Aorta (tissue), 5 donors: Measurements from ENCODE around the gene UGCG. TPM values are rescaled to one million over a fixed set of nuclear protein-coding genes. Genes with fewer than 3 reads are reported as not detected.
"Not testable (repeated sequence)": the region's sequence is repeated elsewhere in the genome, so short reads cannot be mapped to it uniquely, and the experiment has no call there.

ENCODE experiments used
- ATAC-seq: fragments of 200-7000 bp; cut with Tn5 transposase; one replicate; pipeline ENCODE4 v1.9.1; 2022; ENCODE audit warnings: moderate library complexity; ENCODE audit not compliant: low FRiP score
- DNase-seq, 2 donors: peaks; one replicate each; pipeline ENCODE4 v3.0.0-alpha.2; 2020
- H3K27ac ChIP-seq, 2 donors: one replicate each; pipeline ENCODE4 v1.5.1; 2013; ENCODE audit warnings: low read length in 2 of 2, mild to moderate bottlenecking in 2 of 2, moderate library complexity in 2 of 2, control low read depth in 1 of 2, inconsistent platforms in 1 of 2, low read depth in 1 of 2
- H3K27me3 ChIP-seq, 2 donors: one replicate each; pipeline ENCODE4 v1.6.1; 2013; ENCODE audit warnings: control low read depth in 1 of 2, low read length in 1 of 2, mild to moderate bottlenecking in 1 of 2, moderate library complexity in 1 of 2; ENCODE audit not compliant: insufficient read depth in 2 of 2, control insufficient read depth in 1 of 2
- H3K36me3 ChIP-seq, 2 donors: one replicate each; pipeline ENCODE4 v1.6.1; 2013; ENCODE audit warnings: control low read depth in 1 of 2, low read length in 1 of 2, mild to moderate bottlenecking in 1 of 2; ENCODE audit not compliant: insufficient read depth in 2 of 2, control insufficient read depth in 1 of 2
- H3K4me1 ChIP-seq, 2 donors: one replicate each; pipeline ENCODE4 v1.6.1; 2013; ENCODE audit warnings: low read length in 2 of 2, control low read depth in 1 of 2, mild to moderate bottlenecking in 1 of 2, moderate library complexity in 1 of 2; ENCODE audit not compliant: insufficient read depth in 2 of 2, control insufficient read depth in 1 of 2
- H3K4me3 ChIP-seq, 2 donors: one replicate each; pipeline ENCODE4 v1.5.1; 2013; ENCODE audit warnings: low read length in 2 of 2, control low read depth in 1 of 2, mild to moderate bottlenecking in 1 of 2
- H3K9me3 ChIP-seq: one replicate; pipeline ENCODE4 v1.6.1; 2013; ENCODE audit warnings: mild to moderate bottlenecking, low read length; ENCODE audit not compliant: control insufficient read depth
- WGBS, 2 donors: extraction: QIAGEN DNeasy Blood & Tissue Kit; methylation state at CpG; one replicate each; pipeline ENCODE4 v1.1.7; 2013; 5-methylcytosine and 5-hydroxymethylcytosine counted together
- intact Hi-C, 2 donors: fragments of 100-400 bp; cut with DNase I; formaldehyde crosslinking; loops; one replicate each; pipeline versions ENCODE4 v1.14.2 to v1.15.0; 2022
- polyA plus RNA-seq, 2 donors: library from polyadenylated mRNA; stranded (reverse); fragments of 200-250 nt; gene quantifications; one replicate each; pipeline ENCODE4 v1.2.3, GENCODE V29; 2013
- total RNA-seq, 2 donors: library from RNA; stranded (reverse); fragmentation: NEBNext Ultra II Directional; extraction: Animal tissue kit (Norgen Biotek cat#: 25700); gene quantifications; one replicate each; pipeline ENCODE4 v1.2.1, GENCODE V29; 2021
- donor health status: healthy with polysubstance abuse.
- donor health status: Bipolar disorder and iron deficiency.
- donor health status: DM: no; HTN: no; CAD: no.
- donor health status: DM: no; HTN: no; CAD: no.
- donor health status: DM: yes; HTN: yes; CAD: no.

The UGCG gene
- total and polyA plus RNA-seq, 4 donors: 7.9 to 51.2 (median 23.4) TPM

DNA sequence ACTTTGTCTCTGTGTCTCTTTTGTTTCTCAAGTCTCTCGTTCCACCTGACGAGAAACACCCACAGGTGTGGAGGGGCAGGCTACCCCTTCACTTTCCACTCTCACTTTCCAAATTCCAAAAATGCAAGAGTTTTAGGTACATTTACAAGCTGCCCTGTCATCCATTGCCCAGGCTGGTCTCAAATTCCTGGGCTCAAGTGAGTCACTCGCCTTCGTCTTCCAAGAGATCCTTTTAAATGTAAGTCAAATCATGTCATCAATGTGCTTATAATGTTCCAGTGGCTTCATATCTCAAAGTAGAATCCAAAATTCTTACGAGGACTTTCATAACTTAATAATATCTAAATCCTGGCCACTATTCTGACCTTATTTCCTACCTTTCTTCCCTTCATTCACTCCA lies 20.4 kb upstream of the UGCG start:
- H3K4me3 ChIP-seq: no peak overlapping the region
- ATAC-seq (no peak), DNase-seq (no peak)
- H3K27ac ChIP-seq: no peak overlapping the region
- H3K9me3 ChIP-seq: no peaks in the 10 kb centered on the region
- H3K4me1 ChIP-seq: no peaks in the 10 kb centered on the region
- H3K27me3 ChIP-seq: no peaks in the 10 kb centered on the region
- intact Hi-C loops: no loop called here
- 95% methylated on average over 5 of the region's 5 CpGs for WGBS, 2 donors
- H3K36me3 ChIP-seq: no peaks in the 10 kb centered on the region

- DNase-seq: no peak
- Histone ChIP-seq H3K4me3 (no peak overlapping the region), H3K4me1 (no peaks in the 10 kb centered on the region), H3K27me3 (no peaks in the 10 kb centered on the region), H3K36me3 (no peaks in the 10 kb centered on the region), H3K27ac (no peak overlapping the region), H3K9me3 (no peaks in the 10 kb centered on the region)
- intact Hi-C loops: no loop called here
- 79 to 84% methylated on average over 2 of the region's 2 CpGs for WGBS, 2 donors
- no peak for ATAC-seq
Observed at GRCh38 chr9:111877420-111877819, 19.2 kb upstream of the UGCG start.

GRCh38 chr9:111878946-111879345 lies 17.7 kb upstream of the UGCG start:
- ATAC-seq: no peak
- no peak overlapping the region for H3K4me3 ChIP-seq
- H3K27me3 ChIP-seq: no peaks in the 10 kb centered on the region
- H3K27ac ChIP-seq: no peak overlapping the region
- DNase-seq: no peak
- no peaks in the 10 kb centered on the region for H3K4me1 ChIP-seq
- H3K36me3 ChIP-seq: no peaks in the 10 kb centered on the region
- H3K9me3 ChIP-seq: no peaks in the 10 kb centered on the region
- intact Hi-C loops: no loop called here
- WGBS, 2 donors: 63 to 84% methylated on average over 3 of the region's 3 CpGs

GRCh38 chr9:111886983-111887718 lies 9.5 kb upstream of the UGCG start:
- DNase-seq: no peak
- peaks cover 0 to 2% of the 10 kb centered on the region in 2 donors for H3K36me3 ChIP-seq

GRCh38 chr9:111890334-111890733 lies 6.3 kb upstream of the UGCG start:
- no peak overlapping the region for H3K4me3 ChIP-seq

More at GRCh38 chr9:111886983-111887718, 9.5 kb upstream of the UGCG start:
- intact Hi-C loops: no loop called here
- no peaks in the 10 kb centered on the region for H3K9me3 ChIP-seq
- no peak for ATAC-seq
- H3K4me3 ChIP-seq: no peak overlapping the region
- no peaks in the 10 kb centered on the region for H3K4me1 ChIP-seq
- H3K27ac ChIP-seq: no peak overlapping the region
- 88 to 91% methylated on average over 19 of the region's 19 CpGs for WGBS, 2 donors
- H3K27me3 ChIP-seq: no peaks in the 10 kb centered on the region

GRCh38 chr9:111890867-111891266 lies 5.7 kb upstream of the UGCG start:
- intact Hi-C loops, ATAC-seq, H3K4me3 ChIP-seq, H3K9me3 ChIP-seq, H3K4me1 ChIP-seq, H3K27me3 ChIP-seq, H3K36me3 ChIP-seq, H3K27ac ChIP-seq, DNase-seq: not testable (repeated sequence)
- 78 to 98% methylated on average over 2 to 3 of the region's 3 CpGs for WGBS, 2 donors

More at GRCh38 chr9:111890334-111890733, 6.3 kb upstream of the UGCG start:
- 90 to 95% methylated on average over 2 of the region's 2 CpGs for WGBS, 2 donors
- Histone ChIP-seq H3K4me1 (no peaks in the 10 kb centered on the region), H3K27me3 (no peaks in the 10 kb centered on the region), H3K27ac (no peak overlapping the region), H3K36me3 (peaks cover 0 to 2% of the 10 kb centered on the region in 2 donors), H3K9me3 (no peaks in the 10 kb centered on the region)
- intact Hi-C loops: no loop called here
- ATAC-seq (no peak), DNase-seq (no peak)

DNA sequence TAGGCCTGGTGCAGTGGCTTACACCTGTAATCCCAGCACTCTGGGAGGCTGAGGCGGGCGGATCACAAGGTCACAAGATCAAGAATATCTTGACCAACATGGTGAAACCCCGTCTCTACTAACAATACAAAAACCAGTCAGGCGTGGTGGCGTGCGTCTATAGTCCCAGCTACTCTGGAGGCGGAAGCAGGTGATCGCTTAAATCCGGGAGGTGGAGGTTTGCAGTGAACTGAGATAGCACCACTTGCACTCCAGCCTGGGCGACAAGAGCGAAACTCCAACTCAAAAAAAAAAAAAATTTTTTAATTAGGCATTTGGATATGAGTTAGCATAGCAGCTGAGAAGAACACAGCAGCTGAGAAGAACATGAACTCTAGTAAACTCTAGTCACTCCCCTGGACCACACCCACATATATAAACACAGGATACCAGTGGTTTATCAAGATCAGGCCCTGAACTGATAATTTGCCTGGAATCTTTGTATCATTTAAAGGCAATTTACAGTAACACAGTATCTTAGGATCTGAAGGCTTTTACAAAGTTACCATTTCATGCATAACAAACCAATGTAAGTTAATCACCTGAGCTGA lies 4.6 kb upstream of the UGCG start:
- peaks cover 0 to 2% of the 10 kb centered on the region in 2 donors for H3K36me3 ChIP-seq
- 90% methylated on average over 11 of the region's 11 CpGs for WGBS, 2 donors
- intact Hi-C loops: no loop called here
- no peaks in the 10 kb centered on the region for H3K27me3 ChIP-seq
- H3K4me3 ChIP-seq: no peak overlapping the region
- H3K9me3 ChIP-seq: no peaks in the 10 kb centered on the region
- H3K4me1 ChIP-seq: no peaks in the 10 kb centered on the region
- no peak overlapping the region for H3K27ac ChIP-seq
- no peak for ATAC-seq
- DNase-seq: no peak

DNA sequence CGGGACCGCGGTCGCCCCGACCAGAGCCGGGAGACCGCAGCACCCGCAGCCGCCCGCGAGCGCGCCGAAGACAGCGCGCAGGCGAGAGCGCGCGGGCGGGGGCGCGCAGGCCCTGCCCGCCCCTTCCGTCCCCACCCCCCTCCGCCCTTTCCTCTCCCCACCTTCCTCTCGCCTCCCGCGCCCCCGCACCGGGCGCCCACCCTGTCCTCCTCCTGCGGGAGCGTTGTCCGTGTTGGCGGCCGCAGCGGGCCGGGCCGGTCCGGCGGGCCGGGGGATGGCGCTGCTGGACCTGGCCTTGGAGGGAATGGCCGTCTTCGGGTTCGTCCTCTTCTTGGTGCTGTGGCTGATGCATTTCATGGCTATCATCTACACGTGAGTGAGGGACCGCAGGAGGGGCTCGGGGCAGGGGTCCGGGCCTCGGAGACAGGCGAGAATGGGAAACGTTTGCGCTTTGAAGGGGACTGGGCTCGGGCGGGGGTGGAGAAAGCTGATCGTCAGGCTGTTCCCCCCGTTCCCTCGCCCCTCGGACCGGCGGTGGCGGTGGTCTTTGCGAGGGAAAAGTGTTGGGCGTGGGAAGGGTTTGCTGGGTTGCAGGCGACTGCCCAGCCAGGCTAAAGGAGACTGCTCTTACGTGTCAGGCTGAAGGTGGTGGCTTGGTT lies 457 bp downstream of the UGCG start:
- H3K27me3 ChIP-seq: no peaks in the 10 kb centered on the region
- peak overlapping the region; percentile 38 to 79 for H3K27ac ChIP-seq
- peak overlapping the region; percentile 43 to 76 for H3K4me3 ChIP-seq
- H3K9me3 ChIP-seq: no peaks in the 10 kb centered on the region
- H3K36me3 ChIP-seq: no peaks in the 10 kb centered on the region
- ATAC-seq (peak; percentile 68), DNase-seq (peak in 1 of 2 donors; percentile 90)
- intact Hi-C loops: loop anchor here in 1 of 2 donors (5.0 kb wide), 2 partner anchors 175 to 435 kb away; partner anchors contain the start of gene PTBP3
- 0 to 1% methylated on average over 35 to 68 of the region's 68 CpGs for WGBS, 2 donors
- H3K4me1 ChIP-seq: peaks cover 3 to 4% of the 10 kb centered on the region in 2 donors
